ENCODE measurements around the gene COA8.

Gene COA8

DNA sequence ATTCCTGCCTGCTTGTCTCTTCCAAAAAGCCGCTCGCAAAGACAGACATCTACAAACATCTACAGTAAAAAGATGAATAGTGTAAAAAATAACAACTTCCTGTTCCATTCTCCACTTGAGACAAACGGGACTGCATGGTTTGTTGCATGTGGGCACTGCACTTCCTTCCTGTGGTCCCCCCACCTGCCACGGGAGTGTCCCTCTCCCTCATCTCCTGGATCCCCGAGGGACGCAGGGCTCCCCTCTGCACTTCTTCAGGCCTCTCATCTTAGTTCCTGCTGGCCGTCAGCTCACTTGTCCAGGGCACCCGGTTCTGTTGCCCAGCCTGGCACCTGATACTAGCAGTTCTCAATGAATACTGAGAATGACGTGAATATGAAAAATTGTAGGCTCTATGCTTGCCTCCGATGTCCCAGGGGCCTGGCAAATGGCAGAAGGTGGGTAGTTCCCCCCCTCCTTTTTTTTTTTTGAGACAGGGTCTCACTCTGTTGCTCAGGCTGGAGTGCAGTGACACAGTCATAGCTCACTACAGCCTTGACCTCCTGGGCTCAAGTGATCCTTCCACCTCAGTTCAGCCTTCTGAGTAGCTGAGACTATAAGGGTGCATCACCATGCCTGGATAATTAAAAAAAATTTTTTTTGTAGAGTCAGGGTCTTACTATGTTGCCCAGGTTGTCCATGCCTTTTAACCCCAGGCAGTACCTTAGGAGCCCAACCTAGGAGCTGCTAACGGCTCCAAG is 62.8 kb downstream of the COA8 start:
- no peak for DNase-seq

DNA sequence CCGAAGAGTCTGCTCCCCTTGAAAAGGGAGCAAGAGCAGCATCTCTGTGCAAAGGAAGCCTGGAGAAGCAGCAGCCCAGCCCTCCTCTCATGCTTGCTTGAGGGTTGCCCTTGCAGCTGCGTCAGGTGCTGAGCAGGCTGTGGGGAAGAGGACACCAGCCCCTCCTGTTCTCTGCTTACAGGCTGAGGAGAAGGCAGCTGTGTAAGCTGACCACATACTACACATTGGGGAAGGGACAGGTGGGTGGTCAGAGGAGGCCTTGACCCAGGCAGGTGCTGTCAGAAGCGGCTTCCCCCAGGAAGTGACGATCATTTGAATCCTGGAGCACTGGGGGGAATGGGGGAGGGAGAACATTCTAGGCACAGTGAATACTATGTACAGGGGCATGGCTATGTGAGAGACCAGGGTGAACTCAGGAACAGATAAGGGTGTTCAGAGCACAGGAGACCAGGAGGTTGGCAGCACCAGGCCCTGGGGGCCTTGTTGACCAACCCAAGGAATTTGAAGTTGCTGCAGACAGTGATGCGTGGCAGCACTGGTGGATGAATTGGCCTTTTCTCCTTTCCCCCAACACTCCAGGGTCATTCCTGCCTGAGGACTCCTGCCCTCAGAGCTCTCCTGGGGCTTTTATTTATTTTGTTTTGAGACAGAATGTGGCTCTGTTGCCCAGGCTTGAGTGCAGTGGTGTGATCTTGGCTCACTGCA is 63.5 kb downstream of the COA8 start:
- DNase-seq: no peak

DNA sequence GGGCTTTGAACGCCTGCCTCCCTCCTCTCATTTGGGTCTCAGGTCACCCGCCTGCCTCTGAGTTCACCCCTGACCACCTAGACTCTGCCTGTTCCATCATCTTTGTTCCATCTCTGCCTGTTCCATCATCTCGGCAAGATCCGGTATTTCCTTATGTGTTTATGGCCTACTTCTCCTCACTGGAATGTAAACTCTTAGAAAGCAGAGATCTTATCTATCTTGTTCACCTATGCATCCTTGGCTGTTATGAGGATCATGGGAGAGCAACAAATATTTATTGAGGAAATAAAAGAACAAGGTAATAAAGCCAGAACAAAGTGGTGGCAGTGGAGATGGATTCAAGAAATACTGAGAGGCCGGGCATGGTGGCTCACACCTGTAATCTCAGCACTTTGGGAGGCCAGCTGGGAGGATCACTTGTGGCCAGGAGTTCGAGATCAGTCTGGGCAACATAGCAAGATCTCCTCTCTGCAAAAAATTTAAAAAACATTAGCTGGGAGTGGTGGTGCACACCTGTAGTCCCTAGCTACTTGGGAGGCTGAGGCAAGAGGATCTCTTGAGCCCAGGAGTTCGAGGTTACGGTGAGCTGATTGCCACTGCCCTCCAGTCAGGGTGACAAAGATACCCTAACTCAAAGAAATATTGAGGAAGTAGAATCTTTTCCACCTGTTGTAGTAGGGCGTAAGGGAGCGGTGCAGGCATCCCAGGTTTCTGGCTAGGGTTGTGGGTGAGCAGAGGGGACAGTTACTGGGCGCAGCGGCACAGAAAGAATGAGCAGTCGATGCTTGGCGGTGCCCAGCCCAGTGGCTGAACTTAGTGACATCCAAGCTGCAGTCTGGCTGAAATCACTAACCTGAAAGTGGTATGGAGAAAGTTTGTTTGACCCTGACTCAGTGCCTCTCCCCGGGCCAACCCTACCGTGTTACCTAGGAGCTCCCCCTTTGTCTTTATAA is 64.6 kb downstream of the COA8 start:
- no peak for DNase-seq

DNA sequence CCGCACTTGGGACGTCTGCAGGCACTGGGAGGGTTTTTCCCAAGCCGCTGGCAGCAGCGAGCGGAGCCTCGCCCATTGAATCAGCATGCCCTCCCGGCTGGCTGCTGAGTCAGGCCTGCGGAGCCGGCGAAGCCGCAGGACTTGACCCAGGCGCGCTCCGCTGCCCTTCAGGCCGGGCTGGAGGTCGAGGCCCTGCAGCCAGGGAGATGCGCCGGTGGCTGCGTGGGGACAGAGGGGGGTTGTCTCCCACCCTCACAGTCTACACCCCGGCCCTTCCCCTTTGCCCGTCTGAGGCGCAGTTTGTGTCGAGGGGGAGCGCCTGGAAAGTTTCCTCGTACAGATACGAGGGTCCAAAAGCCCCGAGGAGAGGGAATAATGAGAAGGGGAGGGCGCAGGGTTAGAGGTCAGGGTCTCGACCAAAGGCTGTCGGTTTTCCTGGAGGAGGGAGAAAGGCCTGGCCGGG is 65.5 kb downstream of the COA8 start:
- DNase-seq: no peak

DNA sequence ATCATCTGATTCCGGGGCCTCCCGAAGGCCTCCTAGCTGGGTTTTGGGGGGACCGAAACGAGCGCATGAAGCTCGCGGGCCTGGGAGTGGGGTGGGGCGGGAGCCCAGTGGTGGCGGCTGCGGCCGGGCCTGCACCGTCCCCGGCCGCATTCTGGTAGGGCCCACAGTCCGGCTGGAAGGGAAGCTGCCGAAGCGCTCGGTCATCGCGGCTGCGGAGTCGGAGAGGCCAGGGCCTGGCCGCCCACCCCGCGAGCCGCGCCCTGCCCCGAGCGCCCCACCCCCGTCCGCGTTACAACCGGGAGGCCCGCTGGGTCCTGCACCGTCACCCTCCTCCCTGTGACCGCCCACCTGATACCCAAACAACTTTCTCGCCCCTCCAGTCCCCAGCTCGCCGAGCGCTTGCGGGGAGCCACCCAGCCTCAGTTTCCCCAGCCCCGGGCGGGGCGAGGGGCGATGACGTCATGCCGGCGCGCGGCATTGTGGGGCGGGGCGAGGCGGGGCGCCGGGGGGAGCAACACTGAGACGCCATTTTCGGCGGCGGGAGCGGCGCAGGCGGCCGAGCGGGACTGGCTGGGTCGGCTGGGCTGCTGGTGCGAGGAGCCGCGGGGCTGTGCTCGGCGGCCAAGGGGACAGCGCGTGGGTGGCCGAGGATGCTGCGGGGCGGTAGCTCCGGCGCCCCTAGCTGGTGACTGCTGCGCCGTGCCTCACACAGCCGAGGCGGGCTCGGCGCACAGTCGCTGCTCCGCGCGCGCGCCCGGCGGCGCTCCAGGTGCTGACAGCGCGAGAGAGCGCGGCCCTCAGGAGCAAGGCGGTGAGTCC is 66.1 kb downstream of the COA8 start, which contains the start of gene KLC1:
TSS of gene KLC1 (plus strand) at position 528 of the 819 bp plus-strand sequence. CDS start 25,354 bp downstream, outside the sequence.
- DNase-seq: peak; percentile 59

DNA sequence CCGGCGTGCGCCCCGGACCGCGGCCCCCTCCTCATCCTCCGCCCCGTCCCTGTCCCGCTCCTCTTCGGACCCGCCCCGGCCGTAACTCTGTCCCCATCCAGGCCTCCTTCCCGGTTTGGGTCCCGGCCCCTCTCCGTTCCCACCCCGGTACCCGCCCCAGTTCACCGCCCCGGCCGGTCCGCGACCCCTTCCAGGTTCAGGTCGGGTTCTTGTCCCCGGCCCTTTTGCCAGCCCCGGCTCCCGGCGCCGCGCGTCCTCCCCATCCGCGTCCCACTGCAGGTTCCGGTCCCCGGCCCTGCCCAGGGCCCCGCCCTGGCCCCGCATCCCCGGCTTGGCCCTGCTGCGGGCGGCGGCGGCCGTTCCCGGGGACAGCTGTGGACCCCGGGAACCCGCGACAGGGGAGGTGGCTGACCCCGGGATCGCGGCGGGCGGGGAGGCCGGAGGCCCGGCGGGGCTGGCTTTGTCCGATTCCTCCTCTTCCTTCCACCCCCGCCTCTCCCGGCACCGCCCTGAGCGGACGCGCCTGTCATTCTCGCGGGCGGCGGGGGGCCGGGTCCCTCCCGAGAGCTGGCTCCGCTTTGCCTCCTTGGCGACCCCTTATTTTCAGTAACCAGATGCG is 66.9 kb downstream of the COA8 start:
- no peak for DNase-seq

DNA sequence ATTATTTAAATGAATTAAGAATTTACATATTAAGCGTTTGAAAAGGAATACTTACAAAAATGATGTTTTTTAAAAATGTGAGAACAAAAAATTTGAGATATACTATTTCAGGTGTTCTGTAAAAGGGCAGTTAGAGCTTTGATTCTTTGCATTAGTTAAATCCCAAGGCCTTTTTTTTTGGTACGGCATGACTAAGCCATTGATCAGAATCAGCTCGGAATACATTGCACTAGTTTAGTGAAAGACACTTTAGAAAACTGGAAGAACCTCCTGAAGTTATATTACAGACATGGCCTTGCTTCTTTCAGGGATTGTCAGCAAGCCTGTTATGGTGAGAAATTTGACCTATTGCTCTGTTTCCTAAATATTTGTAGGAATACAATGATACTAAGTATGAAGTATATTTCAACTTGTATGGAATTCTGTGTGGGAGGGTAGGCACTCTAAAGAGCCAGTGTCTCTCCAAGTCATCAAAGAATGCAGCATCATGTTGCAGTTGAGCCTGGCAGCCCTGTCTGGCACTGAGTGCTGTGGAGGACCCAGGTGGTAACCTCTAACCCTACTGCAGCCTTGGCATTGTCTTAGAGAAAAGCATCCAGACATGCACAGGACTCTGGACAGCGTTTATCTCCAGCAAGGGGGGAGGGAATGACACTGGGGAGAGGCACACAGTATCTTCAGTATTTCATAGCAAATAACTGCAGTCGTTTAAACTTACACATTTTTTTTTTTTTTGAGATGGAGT is 67.8 kb downstream of the COA8 start:
- no peak for DNase-seq

DNA sequence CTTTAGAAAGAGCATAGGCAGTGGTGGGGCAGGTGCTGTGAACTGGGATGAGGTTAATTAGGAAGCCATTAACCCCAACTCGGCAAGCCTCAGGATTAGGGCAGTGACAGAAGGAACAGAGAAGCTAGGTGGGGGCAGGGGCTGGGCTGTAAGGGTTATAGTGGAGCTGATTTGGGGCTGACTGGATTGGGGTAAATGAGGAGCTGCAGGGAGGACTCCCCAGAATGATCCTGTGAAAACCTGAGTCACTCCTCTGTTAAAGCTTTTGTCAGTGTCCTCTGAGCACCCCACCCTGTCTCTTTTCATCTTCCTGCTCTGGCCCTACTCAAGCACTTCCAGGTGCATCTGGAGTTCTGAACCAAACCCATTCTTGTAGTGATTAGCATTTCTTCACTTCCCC is 70.6 kb downstream of the COA8 start:
- no peak for DNase-seq

DNA sequence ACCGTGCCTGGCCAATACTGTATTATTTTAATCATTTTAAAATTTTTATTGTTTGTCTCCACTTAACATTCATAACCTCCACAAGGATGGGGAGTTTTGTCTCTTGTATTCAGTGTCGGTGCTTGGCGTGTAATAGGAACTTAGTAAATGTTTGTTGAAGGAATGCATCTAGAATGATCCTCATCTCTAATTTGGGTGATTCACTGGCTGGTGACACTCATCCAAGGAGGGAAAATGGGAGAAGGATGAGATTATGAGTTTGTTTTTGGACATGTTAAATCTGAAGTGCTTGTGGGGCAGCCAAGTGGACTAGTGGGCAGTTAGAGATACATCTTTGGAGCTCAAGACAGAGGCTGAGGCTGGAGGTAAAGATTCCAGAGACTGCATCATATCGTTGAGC is 71.4 kb downstream of the COA8 start:
- no peak for DNase-seq

DNA sequence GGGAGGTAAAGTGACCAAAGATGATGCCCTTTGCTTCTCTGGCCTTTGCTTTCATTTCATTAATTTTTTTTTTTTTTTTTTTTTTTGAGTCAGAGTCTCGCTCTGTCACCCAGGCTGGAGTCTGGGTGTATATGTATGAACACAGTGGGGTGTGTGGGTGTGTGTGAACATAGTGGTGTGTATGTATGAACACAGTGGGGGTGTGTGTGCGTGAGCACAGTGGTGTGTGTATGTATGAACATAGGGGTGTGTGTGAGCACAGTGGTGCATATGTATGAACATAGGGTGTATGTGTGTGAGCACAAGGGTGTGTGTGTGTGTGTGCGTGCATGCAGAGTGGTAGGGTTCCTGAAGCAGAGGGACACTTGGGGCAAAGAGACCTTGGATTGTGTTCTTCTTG is 75.8 kb downstream of the COA8 start:
- no peak for DNase-seq

Data from NCI-H1436 (cell line).